DOHH2 (cell line): ENCODE measurements around the gene HAPLN3.

Experiments
- H3F3A ChIP-seq: fragments of 200-600 bp; sonication (generic), shearing (Covaris generic); 2 replicates; pipeline ENCODE4 v1.6.0; 2016; ENCODE audit warnings: antibody characterized with exemption, mild to moderate bottlenecking; ENCODE audit not compliant: control insufficient read depth, insufficient read depth
- H3K27ac ChIP-seq: fragments of 200-600 bp; sonication (generic); 2 replicates; pipeline ENCODE4 v1.5.1; 2014; ENCODE audit warnings: low read depth, mild to moderate bottlenecking, low read length, moderate library complexity
- H3K27me3 ChIP-seq: fragments of 200-600 bp; sonication (generic); 2 replicates; pipeline ENCODE4 v1.6.1; 2014; ENCODE audit warnings: mild to moderate bottlenecking, low read length, mixed read lengths; ENCODE audit not compliant: control insufficient read depth
- H3K36me3 ChIP-seq: fragments of 200-600 bp; sonication (generic); 2 replicates; pipeline ENCODE4 v1.6.1; 2014; ENCODE audit warnings: mild to moderate bottlenecking, low read length, moderate library complexity, mixed read lengths; ENCODE audit not compliant: control insufficient read depth
- H3K4me1 ChIP-seq: fragments of 200-600 bp; sonication (generic); 2 replicates; pipeline ENCODE4 v1.6.1; 2014; ENCODE audit warnings: mild to moderate bottlenecking, low read length, mixed read lengths; ENCODE audit not compliant: control insufficient read depth
- H3K4me2 ChIP-seq: fragments of 200-600 bp; sonication (generic); 2 replicates; pipeline ENCODE4 v1.6.0; 2014; ENCODE audit warnings: mild to moderate bottlenecking, low read length, moderate library complexity
- H3K4me3 ChIP-seq: fragments of 200-600 bp; sonication (generic); 2 replicates; pipeline ENCODE4 v1.5.1; 2014; ENCODE audit warnings: mild to moderate bottlenecking, low read length, mixed read lengths
- H3K79me2 ChIP-seq: fragments of 200-600 bp; sonication (generic); 2 replicates; pipeline ENCODE4 v1.6.1; 2014; ENCODE audit warnings: mild to moderate bottlenecking, low read length, mixed read lengths; ENCODE audit not compliant: control insufficient read depth
- H3K9me2 ChIP-seq: fragments of 200-600 bp; sonication (generic); replicated peaks from 2 replicates; pipeline ENCODE4 v1.6.1; 2014; ENCODE audit warnings: mild to moderate bottlenecking, low read length, mixed read lengths; ENCODE audit not compliant: control insufficient read depth
- H3K9me3 ChIP-seq: fragments of 200-600 bp; sonication (generic); 2 replicates; pipeline ENCODE4 v1.6.1; 2014; ENCODE audit warnings: antibody characterized with exemption, low read length, mixed read lengths; ENCODE audit not compliant: control insufficient read depth, insufficient read depth
- H4K20me1 ChIP-seq: fragments of 200-600 bp; sonication (generic); 2 replicates; pipeline ENCODE4 v1.6.0; 2014; ENCODE audit warnings: low read depth, mild to moderate bottlenecking, antibody characterized with exemption, low read length, moderate library complexity; ENCODE audit not compliant: control insufficient read depth, insufficient read depth
- CTCF ChIP-seq: fragments of 200-600 bp; sonication (generic); IDR thresholded peaks from one replicate; pipeline ENCODE4 v1.5.1; 2014; ENCODE audit warnings: antibody characterized with exemption, mild to moderate bottlenecking, low read depth, low read length; ENCODE audit not compliant: poor library complexity, severe bottlenecking
- EZH2phosphoT487 ChIP-seq: fragments of 200-600 bp; sonication (generic); IDR thresholded peaks from 2 replicates; pipeline ENCODE4 v1.6.1; 2017; ENCODE audit warnings: borderline replicate concordance, mild to moderate bottlenecking, antibody characterized with exemption, low read length, moderate library complexity, mixed read lengths

HAPLN3 gene

GRCh38 chr15:88858934-88859333 is 36.4 kb downstream of the HAPLN3 start:
- H3K27ac ChIP-seq, result no peak overlapping the region
- H3K36me3 ChIP-seq, result no peaks in the 10 kb centered on the region
- TF ChIP-seq EZH2phosphoT487 (no peak), CTCF (no peak)
- H3K4me2 ChIP-seq, result no peak overlapping the region
- H3K9me2 ChIP-seq, result no peaks in the 10 kb centered on the region
- H4K20me1 ChIP-seq, result no peaks in the 10 kb centered on the region
- H3K79me2 ChIP-seq, result no peaks in the 10 kb centered on the region
- H3K27me3 ChIP-seq, result peaks cover 3% of the 10 kb centered on the region; the same call in 1 of the 2 replicates
- H3K4me1 ChIP-seq, result no peaks in the 10 kb centered on the region
- H3K4me3 ChIP-seq, result no peak overlapping the region
- H3K9me3 ChIP-seq, result peaks cover 7% of the 10 kb centered on the region; the same call in 1 of the 2 replicates
- no peaks in the 10 kb centered on the region for H3F3A ChIP-seq

- H3K4me1 ChIP-seq, result no peaks in the 10 kb centered on the region
- H3K4me2 ChIP-seq, result no peak overlapping the region
- H3K4me3 ChIP-seq, result no peak overlapping the region
- H3F3A ChIP-seq, result no peaks in the 10 kb centered on the region
- no peaks in the 10 kb centered on the region for H3K36me3 ChIP-seq
- no peaks in the 10 kb centered on the region for H3K9me2 ChIP-seq
- H3K79me2 ChIP-seq, result no peaks in the 10 kb centered on the region
- no peaks in the 10 kb centered on the region for H4K20me1 ChIP-seq
- H3K9me3 ChIP-seq, result peaks cover 9% of the 10 kb centered on the region; the same call in 1 of the 2 replicates
- TF ChIP-seq CTCF (no peak), EZH2phosphoT487 (no peak)
- H3K27ac ChIP-seq, result no peak overlapping the region
- H3K27me3 ChIP-seq, result no peaks in the 10 kb centered on the region
Observed at GRCh38 chr15:88852476-88852875, 42.9 kb downstream of the HAPLN3 start.

- TF ChIP-seq EZH2phosphoT487 (no peak), CTCF (no peak)
- H3K4me3 ChIP-seq, result no peak overlapping the region
- no peaks in the 10 kb centered on the region for H3K9me2 ChIP-seq
- H3K79me2 ChIP-seq, result no peaks in the 10 kb centered on the region
- no peaks in the 10 kb centered on the region for H3K4me1 ChIP-seq
- H3F3A ChIP-seq, result no peaks in the 10 kb centered on the region
- no peak overlapping the region for H3K27ac ChIP-seq
- H4K20me1 ChIP-seq, result no peaks in the 10 kb centered on the region
- H3K36me3 ChIP-seq, result no peaks in the 10 kb centered on the region
- H3K4me2 ChIP-seq, result no peak overlapping the region
- H3K9me3 ChIP-seq, result peaks cover 4% of the 10 kb centered on the region; the same call in 1 of the 2 replicates
- no peaks in the 10 kb centered on the region for H3K27me3 ChIP-seq
Observed at GRCh38 chr15:88849376-88850072, 45.8 kb downstream of the HAPLN3 start.
